Measurements from ENCODE around the gene PDGFD. TPM values are rescaled to one million over a fixed set of nuclear protein-coding genes. Genes with fewer than 3 reads are reported as not detected.

PDGFD gene
- polyA plus RNA-seq, 10 donors: 22.2 to 54.9 (median 25.8) TPM

DNA sequence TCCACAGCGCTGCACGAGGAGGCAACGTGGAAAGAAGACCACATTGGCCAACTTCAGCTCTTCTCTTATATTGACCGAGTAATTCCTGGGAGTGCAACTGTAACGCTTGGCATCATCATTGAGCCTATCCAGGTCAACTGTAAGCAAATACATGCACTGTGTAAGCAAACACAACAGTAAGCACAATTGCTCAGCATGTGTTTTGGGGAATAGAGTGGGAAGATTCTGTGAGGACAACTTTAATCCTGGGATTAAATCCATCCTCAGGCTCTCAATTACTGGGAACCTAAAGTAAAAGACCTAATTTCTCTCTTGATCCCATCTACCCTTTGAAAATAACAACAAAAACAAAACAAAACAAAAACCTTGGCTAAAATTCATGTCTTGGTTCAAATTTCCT, 237.0 kb downstream of the PDGFD start:
- no peak for DNase-seq

DNA sequence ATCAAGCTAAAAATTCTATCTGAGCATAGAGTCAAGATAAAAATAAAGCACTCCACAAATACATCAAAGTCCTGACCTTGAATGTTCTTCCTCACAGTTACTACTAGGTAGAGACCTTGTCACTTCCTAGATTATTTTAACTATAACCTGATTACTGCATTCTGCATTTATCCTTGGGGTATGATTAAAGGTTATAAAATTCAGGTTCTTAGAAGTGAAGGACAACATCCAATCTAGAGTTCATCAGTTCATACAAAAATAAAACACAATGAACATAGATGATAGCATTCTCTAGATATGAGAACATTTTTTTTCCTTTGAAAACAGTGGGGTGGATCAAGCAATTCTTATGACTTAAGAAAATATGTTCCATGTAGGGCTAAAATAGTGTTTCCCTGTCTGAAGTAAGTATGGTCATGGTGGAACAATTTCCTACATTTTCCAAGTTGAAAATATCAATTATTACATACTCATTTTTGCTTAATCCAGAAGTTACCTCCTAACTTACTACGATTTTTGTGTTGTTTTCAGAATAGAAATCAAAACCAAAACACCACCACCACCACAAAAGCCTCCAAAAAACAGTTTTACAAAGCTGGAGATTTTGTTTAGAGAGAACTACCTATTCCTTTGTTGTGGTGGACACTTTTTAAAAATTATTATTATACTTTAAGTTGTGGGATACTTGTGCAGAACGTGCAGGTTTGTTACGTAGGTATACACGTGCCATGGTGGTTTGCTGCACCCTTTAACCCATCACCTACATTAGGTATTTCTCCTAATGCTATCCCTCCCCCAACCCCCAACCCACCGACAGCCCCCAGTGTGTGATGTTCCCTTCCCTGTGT, 239.6 kb downstream of the PDGFD start:
- DNase-seq: peak in 1 of 3 donors; percentile 17

DNA sequence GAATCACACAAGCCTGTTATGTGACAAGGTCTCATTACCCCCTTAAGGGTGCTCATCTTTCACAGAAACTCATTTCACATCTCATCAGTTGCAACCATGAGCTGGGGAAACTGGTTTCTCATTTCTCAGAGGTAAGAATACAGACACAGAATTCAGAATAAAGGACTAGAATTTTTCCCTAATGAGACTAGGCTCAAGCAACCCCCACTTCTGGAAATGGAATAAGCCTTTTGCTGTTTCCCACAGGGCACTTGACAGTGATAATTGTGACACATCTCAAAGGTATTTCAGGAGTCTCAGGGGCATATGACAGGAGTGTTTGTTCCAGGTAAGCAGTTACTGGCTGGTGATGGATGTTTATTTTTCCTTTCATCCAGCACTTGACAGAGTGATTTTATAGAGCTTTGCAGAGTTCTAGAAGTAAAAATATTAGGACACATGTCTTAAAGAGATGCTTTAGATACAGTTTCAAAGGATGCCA, 240.5 kb downstream of the PDGFD start:
- peak in 1 of 3 donors; percentile 59 for DNase-seq

DNA sequence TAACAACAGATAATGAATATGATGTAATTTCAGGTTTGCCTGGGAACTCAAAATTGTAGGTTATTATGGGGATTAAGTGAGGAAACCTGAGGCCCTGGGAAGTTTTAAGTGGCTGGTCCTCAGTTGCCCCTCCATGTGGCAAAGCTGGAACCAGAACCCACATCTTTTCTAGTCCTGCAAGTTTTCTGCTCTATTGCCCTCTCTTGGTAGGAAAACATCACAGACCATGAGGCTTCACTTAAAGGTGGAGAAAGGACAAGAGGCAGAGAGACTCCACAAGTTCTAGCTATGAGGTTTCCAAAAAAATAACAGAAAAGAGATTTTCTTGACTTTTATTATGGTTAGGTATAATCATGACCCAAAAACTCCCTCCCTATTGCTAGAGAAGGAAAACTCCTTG, 243.0 kb downstream of the PDGFD start:
- no peak for DNase-seq

DNA sequence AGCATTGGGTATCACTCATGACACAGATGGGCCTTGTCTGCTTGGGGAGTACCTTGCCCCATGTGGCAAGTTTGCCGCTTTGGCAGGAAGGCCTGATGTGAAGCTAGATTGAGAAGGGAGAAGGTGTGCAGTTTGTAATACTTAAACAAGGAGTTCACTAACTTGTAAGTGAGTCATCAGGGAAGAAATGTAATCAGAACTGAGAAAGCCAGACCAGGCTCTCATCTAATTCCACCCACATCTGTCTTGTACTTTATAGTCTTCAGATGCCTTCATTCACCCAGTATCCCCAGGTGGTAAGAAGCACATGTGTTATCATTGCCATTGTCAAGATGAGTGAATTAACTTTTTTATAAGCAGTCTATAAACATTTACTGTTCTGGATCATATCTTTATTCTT, 243.5 kb downstream of the PDGFD start:
- DNase-seq: no peak

DNA sequence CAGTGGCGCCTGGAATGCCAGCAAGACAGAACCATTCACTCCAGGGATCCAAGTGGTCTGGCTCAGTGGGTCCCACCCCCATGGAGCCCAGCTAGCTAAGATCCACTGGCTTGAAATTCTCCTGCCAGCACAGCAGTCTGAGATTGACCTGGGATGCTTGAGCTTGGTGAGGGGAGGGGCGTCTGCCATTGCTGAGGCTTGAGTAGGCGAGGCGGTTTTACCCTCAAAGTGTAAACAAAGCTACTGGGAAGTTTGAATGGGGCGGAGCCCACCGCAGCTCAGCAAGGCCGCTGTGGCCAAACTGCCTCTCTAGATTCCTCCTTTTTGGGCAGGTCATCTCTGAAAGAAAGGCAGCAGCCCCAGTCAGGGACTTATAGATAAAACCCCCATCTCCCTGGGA, 253.2 kb downstream of the PDGFD start:
- DNase-seq: no peak

DNA sequence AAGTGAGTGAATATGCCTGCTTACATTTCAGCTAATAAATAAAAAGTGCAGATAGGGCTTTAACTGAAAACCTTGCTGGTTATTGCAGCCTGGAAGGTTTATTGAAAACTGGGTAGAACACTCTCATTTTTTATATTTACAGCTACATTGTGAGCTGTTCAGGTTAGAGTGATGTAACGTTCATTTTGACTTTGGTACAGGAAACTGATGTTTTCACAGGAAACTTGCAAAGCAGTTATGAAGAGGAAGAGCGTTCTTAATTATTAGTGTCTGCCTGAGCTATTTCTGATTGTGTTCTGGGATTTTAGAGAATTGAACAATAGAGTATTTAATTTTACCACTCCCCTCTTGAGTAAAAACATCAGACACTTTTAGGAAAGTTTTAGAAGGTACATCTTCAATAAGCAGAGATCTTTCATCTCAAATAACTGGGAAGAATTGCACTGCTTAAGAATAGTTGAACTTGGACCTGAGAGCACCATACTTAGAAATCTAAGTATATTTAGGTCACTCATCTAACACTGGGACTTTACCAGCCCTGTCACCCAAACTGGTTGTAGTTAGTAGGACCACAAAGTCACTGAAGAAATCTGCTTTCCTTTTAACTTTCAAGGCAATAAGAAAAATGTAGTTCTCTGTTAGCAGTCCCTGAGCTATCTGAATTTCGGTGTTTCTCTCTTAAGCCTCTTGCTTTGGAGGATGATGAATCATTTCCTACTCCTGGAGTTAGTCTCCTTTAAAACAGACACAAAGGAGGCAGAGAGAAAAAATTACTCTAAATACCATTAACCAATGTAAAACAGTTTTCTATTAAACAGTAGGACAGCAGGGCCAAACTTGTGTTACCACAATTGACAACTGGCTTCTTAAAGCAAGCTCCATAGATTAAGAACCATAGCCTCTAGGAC, 256.1 kb downstream of the PDGFD start:
- peak in 1 of 3 donors; percentile 25 for DNase-seq

DNA sequence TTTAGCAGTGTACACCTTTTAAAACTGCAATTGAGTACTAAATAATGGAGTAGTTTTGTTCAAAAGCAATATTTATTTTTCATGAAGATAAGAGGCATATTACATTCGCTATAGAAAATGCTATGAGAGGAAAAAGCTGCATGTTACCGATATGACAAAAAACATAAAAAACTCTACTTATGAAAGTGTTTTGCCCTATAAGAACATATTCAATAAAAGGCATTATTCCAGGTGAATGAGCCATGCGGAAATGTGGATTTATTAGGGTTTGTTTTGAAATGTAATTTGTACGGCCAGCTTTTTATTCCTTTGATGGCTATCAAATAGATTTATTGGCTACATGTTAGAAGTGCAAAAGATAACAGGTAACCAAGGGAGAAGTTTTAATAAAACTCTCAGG, 256.8 kb downstream of the PDGFD start:
- DNase-seq: no peak

DNA sequence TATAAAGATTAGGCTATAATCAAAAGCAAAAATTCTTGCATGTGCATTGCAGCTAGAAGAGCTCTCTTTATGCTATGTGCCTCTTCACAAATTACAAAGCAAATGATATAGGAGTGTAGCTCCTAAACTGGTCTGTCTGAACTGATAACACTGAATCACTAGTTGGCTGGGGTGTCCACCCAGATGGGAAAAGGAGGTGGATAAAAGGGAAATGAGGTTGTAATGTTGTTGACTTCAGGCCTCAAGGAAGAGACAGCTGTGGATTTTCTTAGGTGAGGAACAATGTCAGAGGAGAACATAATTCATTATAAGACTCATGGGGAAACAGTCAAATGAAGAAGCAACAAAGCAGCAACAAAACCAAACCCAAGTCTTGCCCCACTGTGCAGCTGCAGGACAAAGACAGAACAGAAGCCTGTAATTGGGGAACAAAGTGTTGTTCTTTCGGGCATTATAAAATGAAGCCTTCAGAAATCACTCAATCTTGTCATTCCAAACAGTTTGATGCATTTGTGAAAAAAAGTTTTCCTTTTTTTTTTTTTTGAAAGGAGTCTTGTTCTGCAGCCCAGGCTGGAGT, 257.6 kb downstream of the PDGFD start:
- no peak for DNase-seq

DNA sequence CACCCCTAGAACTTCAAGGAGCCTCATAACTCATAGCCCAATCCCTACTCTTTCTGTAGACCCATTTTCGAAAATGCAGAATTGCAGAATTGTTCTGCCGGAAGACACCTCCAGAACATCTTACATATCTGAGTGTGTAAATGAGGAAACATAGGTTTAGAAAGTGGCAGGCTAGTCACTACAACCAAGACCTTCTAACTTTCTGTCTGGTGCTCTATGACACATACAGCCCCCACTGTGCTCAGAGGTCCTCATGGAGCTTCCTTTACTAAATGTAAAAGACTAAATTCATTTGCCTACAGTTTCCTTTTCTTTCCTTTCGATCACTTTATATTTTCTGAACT, 259.7 kb downstream of the PDGFD start:
- DNase-seq: no peak

DNA sequence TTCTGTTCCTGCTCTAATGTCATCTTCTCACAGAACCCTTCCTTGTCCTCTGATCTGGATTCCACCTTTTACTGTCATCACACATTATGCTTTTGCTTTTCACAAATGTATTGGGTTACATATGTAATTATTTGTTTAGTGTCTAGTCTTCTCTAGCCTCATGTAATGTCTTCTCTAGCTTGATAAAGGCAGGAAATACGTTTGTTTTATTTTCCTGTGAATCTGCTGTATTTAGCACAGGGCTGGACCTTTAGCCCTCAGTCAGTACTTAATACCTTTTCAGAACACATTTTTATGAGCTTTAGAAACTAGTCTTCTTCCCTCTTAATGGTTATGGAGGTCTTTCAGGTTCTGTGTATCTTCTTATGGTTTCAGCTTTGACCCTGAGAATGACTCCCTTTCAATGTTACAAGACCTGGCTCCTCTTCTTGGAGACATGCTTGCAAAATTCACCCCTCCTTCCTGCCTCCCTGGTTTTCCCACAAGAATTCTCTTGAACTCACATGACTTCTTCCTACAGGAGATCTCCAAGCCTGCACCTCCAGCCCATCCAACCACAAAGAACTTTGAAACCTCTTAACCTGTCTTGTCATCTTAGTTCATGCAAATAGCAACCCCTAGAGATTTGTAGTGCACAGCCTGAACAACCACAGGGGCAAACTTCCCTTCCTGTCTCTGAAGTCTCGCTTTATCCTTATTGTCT, 260.2 kb downstream of the PDGFD start:
- no peak for DNase-seq

DNA sequence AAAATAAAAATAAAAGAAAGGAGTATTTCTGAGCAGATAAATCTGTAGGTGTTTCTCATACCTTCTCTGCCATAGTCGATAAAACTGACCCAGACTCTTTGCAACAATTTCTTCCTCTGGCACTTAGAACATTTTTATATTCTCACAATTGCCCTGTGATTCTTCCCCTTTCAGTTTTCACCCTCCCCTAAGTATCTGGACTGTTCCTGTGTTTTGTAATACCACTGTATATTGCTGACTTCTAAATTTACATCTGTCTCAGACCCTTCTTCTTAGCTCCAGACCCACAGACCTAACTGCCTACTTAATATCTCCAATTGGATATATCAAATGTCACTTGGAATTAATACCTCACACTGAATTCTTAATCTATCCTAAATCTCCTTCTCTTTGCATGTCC, 261.0 kb downstream of the PDGFD start:
- DNase-seq: no peak

DNA sequence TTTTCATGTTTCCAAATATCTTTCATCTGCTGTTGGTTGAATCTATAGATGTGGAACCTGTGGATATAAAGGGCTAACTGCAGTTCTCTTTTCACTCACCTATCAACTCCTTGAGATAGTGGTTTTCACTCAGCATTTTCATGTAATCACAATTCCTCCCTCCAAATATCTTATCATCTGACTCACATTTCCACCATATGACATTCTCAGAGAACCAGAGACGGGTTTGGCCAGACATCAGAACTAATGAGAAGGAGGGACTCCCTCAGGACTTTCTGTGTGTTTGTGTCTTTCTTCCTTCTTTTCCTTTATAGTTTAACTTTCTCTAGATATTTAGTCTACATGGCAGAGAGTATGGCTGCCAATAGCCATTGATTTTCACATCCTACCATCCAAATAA, 262.3 kb downstream of the PDGFD start:
- DNase-seq: no peak

DNA sequence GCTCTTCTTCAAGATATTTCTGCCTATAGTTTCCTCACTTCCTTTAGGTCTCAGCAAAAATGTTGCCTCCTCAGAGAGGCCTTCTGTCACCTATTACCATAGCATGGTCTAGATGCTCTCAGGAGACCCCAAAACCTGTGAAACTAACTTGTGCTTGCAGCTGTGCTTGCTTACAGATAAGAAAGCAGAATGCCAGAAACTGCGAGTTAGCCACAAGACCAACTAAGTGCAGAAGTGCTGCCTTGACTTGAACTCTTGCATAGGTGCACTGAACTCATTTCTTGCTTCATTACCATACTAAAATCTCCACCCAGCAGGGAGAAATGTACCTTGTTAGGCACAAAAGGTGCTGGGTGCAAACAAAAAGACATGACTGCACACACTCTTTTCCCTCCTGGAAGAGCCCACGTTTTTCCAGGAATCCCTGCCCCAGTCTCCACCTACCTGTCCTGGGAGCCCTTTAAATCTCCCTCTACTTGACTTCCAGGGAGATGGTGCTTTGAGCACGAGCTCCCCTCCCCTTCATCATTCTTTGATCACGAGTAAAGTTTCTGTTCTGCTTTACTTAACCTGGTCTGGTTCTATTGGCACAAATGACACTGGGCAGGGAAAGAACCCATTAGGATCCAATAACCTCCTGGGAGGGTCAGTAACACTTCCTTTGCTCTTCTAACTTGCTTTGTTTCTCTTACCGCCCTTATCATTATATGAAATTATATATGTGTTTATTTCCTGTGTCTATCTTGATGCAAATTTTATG, 265.2 kb downstream of the PDGFD start:
- DNase-seq: no peak

DNA sequence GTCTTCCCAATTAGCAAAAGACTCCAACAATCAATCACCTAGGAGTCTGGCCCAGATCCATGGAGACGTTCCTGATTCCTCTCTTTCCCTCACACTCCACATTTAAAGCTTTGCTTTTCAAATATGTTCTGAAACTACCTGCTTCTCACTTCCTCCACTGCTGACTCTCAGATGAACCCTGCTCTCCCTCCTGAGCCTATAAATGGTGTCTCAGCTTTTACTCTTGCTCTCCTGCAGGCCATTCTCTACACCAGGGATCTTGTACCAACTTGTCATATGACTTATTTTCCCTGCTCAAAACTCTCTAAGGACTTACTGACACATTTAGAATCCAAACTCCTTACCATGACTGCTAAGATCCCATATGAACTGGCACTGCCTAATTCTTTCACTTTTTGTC, 265.9 kb downstream of the PDGFD start:
- no peak for DNase-seq

DNA sequence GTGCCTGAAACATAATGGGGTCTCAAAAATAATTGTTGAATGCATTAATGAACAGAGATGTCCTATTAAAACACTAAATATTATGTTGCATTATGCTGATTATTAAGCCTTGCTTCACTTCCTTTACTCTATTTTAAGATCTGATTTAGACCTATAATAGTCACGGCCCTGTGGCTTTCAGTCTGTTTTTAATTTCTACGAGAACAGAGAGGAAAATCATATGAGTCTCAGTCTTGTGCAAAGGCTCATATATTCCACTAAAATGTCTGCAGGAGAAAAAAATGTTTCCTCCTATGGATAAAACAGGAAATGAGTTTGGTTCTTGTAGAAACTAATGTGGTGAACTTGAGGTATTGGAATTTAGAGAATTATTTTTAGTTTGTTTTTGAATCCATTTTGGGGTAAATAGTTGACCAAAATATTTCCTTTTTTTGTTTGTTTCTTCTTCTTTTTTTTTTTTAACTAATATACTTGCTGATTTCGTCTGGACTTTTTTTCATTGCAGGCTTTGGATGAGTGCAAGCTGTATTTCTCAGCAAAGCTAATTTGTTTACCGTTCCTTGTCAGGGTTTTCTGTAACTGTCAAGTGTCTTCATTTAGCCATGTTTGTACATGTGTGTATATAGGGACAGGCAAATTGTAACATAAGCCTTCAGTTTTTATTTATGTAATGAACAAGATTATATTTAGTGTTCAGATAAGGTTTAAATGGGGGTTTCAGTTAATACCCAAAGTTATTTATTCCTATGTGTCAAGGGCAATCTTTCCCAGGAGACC, 266.6 kb downstream of the PDGFD start:
- DNase-seq: peak in 1 of 3 donors; percentile 43

DNA sequence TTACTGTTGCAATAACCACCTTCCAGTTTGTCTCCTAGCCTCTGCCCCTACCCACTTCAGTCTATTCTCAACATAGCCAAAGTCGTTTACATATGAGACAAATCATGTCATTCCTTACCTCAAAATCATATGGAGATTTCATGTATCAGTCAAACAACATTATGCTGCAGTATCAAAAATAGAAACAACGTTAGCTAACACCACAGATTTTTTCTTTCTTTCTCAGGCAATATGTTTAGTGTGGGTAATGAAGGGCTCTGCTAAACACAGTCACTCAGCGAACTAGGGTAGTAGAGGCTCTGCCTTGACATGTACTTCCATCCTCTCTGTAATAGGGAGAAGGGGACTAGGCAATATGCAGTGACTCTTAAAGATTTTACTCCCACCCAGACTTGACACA, 268.8 kb downstream of the PDGFD start:
- no peak for DNase-seq

DNA sequence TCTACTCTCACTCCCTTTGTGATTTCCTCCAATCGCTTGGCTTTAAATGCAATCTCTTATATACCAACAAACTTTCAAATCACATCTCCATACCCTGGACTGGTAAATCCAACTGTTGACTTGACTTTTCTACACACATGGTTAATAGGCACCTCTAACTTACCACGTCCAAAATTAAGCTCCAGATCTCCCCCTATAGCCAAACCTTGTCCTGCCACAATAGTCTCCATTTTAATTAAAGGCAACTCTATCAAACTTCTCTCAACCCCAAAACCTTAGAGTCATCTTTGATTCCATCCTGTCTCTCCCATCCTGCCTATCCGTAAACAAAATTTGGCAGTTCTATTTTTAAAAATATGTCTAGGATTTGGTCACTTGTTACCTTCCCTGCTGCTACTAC, 269.3 kb downstream of the PDGFD start:
- no peak for DNase-seq

DNA sequence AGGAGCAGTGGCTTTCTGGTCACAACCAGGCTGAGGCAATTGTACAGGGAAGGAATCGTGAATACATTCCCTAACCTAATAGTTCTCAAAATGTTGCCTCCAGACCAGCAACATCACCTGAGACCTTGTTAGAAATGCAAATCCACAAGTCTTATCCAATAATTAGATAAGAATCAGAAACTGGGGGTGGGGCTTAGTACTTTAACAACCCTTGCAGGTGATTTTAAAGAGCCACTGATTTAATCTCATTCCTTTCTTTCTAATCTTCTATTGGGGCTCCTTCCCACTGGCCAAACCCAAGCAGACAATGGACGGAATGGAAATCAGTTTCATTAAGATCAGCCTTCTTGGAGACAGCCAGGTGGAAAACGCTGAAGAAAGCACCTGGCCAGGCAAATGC, 269.9 kb downstream of the PDGFD start:
- DNase-seq: no peak

DNA sequence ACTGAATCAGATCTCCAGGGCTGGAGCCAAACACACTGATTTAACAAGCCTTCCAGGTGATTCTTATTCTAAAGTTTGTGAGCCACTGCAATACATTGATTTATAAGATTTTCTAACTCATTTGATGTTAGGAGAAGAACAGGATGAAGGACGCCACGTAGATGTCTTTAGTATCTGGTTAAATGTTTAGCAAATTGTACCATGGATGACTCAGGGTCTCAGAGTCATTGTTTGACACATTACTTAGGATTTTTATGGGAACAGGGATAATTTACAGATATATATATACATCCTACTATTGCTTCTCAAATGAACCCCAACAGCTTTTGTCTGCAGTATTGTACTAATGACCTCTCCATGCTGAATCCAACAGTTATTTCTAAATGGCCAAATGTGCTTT, 270.6 kb downstream of the PDGFD start:
- DNase-seq: peak in 1 of 3 donors; percentile 37

Measured in muscle of back (tissue), 11 donors.